Measurements from ENCODE around the gene TPBGL. TPM values are rescaled to one million over a fixed set of nuclear protein-coding genes. Genes with fewer than 3 reads are reported as not detected.

The TPBGL gene
- total and polyA plus RNA-seq, 2 experiments from 2014 or later = 0.08 to 0.21 TPM

DNA sequence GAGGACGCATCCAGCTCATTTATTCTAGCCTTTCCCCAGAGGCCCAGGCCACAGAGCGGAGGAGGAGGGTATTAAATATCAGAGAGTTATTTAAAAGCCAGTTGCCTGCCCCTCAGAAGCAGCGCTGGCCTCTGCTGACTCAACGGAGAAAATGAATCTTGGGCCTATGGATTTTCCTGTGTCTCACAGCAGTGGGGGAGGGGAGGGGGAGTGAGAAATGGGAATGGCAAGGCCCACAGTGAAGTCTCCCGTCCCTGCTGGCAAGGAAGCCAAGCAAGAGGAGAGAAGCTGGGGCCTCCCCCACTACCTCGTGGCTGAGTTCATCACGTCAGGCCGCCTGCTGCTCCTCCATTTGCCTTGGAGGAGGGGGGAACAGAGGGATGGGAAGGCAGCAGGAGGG is 4.5 kb upstream of the TPBGL start (continued):
- TF ChIP-seq, protein P1, sequence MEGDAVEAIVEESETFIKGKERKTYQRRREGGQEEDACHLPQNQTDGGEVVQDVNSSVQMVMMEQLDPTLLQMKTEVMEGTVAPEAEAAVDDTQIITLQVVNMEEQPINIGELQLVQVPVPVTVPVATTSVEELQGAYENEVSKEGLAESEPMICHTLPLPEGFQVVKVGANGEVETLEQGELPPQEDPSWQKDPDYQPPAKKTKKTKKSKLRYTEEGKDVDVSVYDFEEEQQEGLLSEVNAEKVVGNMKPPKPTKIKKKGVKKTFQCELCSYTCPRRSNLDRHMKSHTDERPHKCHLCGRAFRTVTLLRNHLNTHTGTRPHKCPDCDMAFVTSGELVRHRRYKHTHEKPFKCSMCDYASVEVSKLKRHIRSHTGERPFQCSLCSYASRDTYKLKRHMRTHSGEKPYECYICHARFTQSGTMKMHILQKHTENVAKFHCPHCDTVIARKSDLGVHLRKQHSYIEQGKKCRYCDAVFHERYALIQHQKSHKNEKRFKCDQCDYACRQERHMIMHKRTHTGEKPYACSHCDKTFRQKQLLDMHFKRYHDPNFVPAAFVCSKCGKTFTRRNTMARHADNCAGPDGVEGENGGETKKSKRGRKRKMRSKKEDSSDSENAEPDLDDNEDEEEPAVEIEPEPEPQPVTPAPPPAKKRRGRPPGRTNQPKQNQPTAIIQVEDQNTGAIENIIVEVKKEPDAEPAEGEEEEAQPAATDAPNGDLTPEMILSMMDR (conservative IDR thresholded peaks at IDR 0.05; ENCODE audit: low read depth in 2 of 2) = no peak
- no peak for TF ChIP-seq EZH2phosphoT487 (IDR thresholded peaks at IDR 0.05; ENCODE audit: unreplicated experiment)
- TF ChIP-seq, protein P2, sequence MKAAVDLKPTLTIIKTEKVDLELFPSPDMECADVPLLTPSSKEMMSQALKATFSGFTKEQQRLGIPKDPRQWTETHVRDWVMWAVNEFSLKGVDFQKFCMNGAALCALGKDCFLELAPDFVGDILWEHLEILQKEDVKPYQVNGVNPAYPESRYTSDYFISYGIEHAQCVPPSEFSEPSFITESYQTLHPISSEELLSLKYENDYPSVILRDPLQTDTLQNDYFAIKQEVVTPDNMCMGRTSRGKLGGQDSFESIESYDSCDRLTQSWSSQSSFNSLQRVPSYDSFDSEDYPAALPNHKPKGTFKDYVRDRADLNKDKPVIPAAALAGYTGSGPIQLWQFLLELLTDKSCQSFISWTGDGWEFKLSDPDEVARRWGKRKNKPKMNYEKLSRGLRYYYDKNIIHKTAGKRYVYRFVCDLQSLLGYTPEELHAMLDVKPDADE (IDR thresholded peaks at IDR 0.05) = no peak

DNA sequence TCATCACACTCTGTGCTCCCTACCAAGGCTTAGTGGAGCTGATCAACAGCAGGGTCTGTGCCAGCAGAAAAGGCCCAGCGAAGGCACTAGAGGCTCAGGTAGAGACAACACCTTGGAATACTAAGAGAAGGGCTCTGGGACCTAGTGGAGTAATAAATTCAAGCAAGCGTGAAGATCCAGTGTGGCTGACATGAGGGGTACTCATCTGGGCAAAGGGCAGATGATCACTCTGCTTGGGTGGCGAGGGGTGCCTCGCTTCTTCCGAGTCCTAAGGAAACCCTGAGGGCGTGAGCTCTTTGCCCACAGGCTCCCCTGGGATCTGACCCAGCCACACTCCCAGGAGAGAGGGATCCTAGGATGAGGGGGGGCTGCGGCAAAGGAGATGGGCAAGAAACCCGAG is 3.5 kb upstream of the TPBGL start:
- Histone ChIP-seq H3K4me2 (no peak overlapping the region), H3K4me3 (no peak overlapping the region), H2AFZ (no peak overlapping the region), H4K20me1 (replicated peaks; ENCODE audit: insufficient read depth) (no peaks in the 10 kb centered on the region), H3K27me3 (ENCODE audit: insufficient read depth) (peaks cover 26% of the 10 kb centered on the region), H3K4me1 (ENCODE audit: insufficient read depth) (peaks cover 19% of the 10 kb centered on the region), H3K36me3 (ENCODE audit: insufficient read depth) (no peaks in the 10 kb centered on the region), H3K79me2 (replicated peaks; ENCODE audit: insufficient read depth) (no peaks in the 10 kb centered on the region), H3F3A (replicated peaks; ENCODE audit: low read depth) (no peaks in the 10 kb centered on the region), H3K9me2 (ENCODE audit: insufficient read depth) (no peaks in the 10 kb centered on the region), H3K27ac (ENCODE audit: low read depth) (no peak overlapping the region)
- H3K9me3 Mint-ChIP-seq = no peaks in the 10 kb centered on the region
- DNase-seq (ENCODE audit: low spot score) = no peak
- no peak for ATAC-seq
- peaks cover 24% of the 10 kb centered on the region for H3K27me3 Mint-ChIP-seq (ENCODE audit: insufficient read depth, low read depth, poor library complexity)
- no peak overlapping the region for H3K27ac Mint-ChIP-seq
- H3K4me3 Mint-ChIP-seq = no peak overlapping the region
- no peaks in the 10 kb centered on the region for H3K36me3 Mint-ChIP-seq (ENCODE audit: low read depth)
- H3K4me1 Mint-ChIP-seq = peaks cover 44% of the 10 kb centered on the region
- no peak for TF ChIP-seq JUNB (IDR thresholded peaks at IDR 0.05; ENCODE audit: unreplicated experiment)
- TF ChIP-seq ZNF331 (CRISPR knock-in tag; IDR thresholded peaks at IDR 0.05; ENCODE audit: low read depth) = no peak
- TF ChIP-seq, protein P2 (IDR thresholded peaks at IDR 0.05) = no peak
- TF ChIP-seq, protein P3, sequence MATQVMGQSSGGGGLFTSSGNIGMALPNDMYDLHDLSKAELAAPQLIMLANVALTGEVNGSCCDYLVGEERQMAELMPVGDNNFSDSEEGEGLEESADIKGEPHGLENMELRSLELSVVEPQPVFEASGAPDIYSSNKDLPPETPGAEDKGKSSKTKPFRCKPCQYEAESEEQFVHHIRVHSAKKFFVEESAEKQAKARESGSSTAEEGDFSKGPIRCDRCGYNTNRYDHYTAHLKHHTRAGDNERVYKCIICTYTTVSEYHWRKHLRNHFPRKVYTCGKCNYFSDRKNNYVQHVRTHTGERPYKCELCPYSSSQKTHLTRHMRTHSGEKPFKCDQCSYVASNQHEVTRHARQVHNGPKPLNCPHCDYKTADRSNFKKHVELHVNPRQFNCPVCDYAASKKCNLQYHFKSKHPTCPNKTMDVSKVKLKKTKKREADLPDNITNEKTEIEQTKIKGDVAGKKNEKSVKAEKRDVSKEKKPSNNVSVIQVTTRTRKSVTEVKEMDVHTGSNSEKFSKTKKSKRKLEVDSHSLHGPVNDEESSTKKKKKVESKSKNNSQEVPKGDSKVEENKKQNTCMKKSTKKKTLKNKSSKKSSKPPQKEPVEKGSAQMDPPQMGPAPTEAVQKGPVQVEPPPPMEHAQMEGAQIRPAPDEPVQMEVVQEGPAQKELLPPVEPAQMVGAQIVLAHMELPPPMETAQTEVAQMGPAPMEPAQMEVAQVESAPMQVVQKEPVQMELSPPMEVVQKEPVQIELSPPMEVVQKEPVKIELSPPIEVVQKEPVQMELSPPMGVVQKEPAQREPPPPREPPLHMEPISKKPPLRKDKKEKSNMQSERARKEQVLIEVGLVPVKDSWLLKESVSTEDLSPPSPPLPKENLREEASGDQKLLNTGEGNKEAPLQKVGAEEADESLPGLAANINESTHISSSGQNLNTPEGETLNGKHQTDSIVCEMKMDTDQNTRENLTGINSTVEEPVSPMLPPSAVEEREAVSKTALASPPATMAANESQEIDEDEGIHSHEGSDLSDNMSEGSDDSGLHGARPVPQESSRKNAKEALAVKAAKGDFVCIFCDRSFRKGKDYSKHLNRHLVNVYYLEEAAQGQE (IDR thresholded peaks at IDR 0.05; ENCODE audit: unreplicated experiment) = no peak
- no peak for TF ChIP-seq EZH2phosphoT487 (IDR thresholded peaks at IDR 0.05; ENCODE audit: unreplicated experiment)
- no peak for TF ChIP-seq POLR2AphosphoS5 (IDR thresholded peaks at IDR 0.05; ENCODE audit: low read depth)
- no peak for TF ChIP-seq CREB1 (CRISPR knock-in tag; IDR thresholded peaks at IDR 0.05; ENCODE audit: low read depth)
- TF ChIP-seq EZH2 (IDR thresholded peaks at IDR 0.05; ENCODE audit: low read depth, unreplicated experiment) = no peak
- TF ChIP-seq, protein P4, sequence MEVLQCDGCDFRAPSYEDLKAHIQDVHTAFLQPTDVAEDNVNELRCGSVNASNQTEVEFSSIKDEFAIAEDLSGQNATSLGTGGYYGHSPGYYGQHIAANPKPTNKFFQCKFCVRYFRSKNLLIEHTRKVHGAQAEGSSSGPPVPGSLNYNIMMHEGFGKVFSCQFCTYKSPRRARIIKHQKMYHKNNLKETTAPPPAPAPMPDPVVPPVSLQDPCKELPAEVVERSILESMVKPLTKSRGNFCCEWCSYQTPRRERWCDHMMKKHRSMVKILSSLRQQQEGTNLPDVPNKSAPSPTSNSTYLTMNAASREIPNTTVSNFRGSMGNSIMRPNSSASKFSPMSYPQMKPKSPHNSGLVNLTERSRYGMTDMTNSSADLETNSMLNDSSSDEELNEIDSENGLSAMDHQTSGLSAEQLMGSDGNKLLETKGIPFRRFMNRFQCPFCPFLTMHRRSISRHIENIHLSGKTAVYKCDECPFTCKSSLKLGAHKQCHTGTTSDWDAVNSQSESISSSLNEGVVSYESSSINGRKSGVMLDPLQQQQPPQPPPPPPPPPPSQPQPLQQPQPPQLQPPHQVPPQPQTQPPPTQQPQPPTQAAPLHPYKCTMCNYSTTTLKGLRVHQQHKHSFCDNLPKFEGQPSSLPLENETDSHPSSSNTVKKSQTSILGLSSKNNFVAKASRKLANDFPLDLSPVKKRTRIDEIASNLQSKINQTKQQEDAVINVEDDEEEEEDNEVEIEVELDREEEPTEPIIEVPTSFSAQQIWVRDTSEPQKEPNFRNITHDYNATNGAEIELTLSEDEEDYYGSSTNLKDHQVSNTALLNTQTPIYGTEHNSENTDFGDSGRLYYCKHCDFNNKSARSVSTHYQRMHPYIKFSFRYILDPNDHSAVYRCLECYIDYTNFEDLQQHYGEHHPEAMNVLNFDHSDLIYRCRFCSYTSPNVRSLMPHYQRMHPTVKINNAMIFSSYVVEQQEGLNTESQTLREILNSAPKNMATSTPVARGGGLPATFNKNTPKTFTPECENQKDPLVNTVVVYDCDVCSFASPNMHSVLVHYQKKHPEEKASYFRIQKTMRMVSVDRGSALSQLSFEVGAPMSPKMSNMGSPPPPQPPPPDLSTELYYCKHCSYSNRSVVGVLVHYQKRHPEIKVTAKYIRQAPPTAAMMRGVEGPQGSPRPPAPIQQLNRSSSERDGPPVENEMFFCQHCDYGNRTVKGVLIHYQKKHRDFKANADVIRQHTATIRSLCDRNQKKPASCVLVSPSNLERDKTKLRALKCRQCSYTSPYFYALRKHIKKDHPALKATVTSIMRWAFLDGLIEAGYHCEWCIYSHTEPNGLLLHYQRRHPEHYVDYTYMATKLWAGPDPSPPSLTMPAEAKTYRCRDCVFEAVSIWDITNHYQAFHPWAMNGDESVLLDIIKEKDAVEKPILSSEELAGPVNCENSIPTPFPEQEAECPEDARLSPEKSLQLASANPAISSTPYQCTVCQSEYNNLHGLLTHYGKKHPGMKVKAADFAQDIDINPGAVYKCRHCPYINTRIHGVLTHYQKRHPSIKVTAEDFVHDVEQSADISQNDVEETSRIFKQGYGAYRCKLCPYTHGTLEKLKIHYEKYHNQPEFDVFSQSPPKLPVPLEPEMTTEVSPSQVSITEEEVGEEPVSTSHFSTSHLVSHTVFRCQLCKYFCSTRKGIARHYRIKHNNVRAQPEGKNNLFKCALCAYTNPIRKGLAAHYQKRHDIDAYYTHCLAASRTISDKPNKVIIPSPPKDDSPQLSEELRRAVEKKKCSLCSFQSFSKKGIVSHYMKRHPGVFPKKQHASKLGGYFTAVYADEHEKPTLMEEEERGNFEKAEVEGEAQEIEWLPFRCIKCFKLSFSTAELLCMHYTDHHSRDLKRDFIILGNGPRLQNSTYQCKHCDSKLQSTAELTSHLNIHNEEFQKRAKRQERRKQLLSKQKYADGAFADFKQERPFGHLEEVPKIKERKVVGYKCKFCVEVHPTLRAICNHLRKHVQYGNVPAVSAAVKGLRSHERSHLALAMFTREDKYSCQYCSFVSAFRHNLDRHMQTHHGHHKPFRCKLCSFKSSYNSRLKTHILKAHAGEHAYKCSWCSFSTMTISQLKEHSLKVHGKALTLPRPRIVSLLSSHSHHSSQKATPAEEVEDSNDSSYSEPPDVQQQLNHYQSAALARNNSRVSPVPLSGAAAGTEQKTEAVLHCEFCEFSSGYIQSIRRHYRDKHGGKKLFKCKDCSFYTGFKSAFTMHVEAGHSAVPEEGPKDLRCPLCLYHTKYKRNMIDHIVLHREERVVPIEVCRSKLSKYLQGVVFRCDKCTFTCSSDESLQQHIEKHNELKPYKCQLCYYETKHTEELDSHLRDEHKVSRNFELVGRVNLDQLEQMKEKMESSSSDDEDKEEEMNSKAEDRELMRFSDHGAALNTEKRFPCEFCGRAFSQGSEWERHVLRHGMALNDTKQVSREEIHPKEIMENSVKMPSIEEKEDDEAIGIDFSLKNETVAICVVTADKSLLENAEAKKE (CRISPR knock-in tag; IDR thresholded peaks at IDR 0.05) = no peak
- TF ChIP-seq ZNF114 (CRISPR knock-in tag; IDR thresholded peaks at IDR 0.05) = no peak
- TF ChIP-seq NANOG (IDR thresholded peaks at IDR 0.05; ENCODE audit: borderline replicate concordance) = no peak
